ENCODE measurements around the gene GRB10. TPM values are rescaled to one million over a fixed set of nuclear protein-coding genes. Genes with fewer than 3 reads are reported as not detected.

Gene GRB10
- total RNA-seq, 4 donors from 2014 or later: 40.4 to 88.6 (median 61.1) TPM

DNA sequence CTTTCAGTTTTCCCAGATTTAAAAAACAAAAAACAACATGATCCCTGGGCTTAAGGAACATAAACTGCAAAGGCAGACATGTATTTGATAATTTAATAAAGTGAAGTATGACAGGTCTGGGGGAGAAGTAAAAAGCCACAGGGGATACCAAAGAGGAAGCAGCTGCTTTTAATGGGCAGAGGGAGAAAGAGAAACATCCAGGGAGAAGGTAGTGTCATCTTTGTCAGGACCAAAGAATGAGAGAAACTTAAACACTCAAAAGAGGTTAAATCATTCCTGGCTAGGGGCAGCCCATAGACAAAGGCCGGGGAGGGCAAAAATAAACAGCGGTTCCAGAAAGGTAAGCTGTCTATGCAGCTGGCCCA is 94.5 kb downstream of the GRB10 start:
- Histone ChIP-seq H3K27me3 (no peaks in the 10 kb centered on the region), H3K4me3 (no peak overlapping the region), H3K27ac (peak overlapping the region; percentile 47 to 84 (median 70)), H3K36me3 (no peaks in the 10 kb centered on the region), H3K4me1 (peaks cover 39 to 41% of the 10 kb centered on the region in 2 donors), H3K9me3 (no peaks in the 10 kb centered on the region)
- ATAC-seq: no peak
- in situ Hi-C loops (cut with MboI; ENCODE audit: low sequenced_read_pairs in 4 of 4) (loop anchor here in 3 of 4 donors (10.0 to 25.0 kb wide), 3 partner anchors 226 to 483 kb away; partner anchors contain the start of gene FIGNL1 (in 2 of the 3)), intact Hi-C loops (cut with DNase I; ENCODE audit: low total_unique reads) (loop anchor here (5.0 to 10.0 kb wide), 2 partner anchors 104 to 387 kb away; no protein-coding TSS in a partner anchor)
- no peak for DNase-seq
- TF ChIP-seq POLR2A (IDR thresholded peaks at IDR 0.05): no peak
- TF ChIP-seq, protein P1, sequence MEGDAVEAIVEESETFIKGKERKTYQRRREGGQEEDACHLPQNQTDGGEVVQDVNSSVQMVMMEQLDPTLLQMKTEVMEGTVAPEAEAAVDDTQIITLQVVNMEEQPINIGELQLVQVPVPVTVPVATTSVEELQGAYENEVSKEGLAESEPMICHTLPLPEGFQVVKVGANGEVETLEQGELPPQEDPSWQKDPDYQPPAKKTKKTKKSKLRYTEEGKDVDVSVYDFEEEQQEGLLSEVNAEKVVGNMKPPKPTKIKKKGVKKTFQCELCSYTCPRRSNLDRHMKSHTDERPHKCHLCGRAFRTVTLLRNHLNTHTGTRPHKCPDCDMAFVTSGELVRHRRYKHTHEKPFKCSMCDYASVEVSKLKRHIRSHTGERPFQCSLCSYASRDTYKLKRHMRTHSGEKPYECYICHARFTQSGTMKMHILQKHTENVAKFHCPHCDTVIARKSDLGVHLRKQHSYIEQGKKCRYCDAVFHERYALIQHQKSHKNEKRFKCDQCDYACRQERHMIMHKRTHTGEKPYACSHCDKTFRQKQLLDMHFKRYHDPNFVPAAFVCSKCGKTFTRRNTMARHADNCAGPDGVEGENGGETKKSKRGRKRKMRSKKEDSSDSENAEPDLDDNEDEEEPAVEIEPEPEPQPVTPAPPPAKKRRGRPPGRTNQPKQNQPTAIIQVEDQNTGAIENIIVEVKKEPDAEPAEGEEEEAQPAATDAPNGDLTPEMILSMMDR (IDR thresholded peaks at IDR 0.05 in 4 of 5, conservative IDR thresholded peaks at IDR 0.05 in 1 of 5): no peak

DNA sequence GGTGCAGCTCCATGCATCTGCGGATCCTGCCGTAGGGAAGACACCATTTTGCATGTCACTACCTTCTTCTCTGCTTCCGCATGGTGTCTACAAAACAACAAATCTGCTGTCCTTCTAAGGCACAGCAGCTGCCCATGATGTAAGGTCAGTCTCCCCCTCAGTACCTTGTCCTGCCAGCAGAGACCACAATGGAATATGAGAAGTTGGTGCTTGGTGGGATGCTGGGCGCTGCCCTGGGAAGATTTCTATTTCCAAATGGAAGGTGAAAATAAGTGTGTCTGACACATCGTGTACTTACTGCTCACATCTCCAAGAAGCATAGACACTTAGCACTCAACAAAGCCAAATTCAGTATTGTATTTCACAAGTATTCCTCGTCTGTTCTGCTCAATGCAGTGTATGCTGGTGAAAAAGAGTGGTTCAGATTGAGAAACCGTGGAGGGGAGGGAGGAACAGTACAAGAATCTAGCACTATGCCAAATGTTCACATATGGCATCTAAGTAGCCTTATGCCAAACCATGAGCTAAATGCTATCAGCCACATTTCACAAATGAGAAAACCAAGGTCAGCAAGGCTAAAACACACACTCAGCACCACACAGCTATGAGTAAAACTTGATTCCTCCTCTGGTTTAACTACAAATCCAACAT is 95.0 kb downstream of the GRB10 start:
- no peaks in the 10 kb centered on the region for H3K9me3 ChIP-seq
- no peaks in the 10 kb centered on the region for H3K27me3 ChIP-seq
- ATAC-seq (peak; percentile 79 to 85), DNase-seq (no peak)
- no peak for TF ChIP-seq POLR2A (IDR thresholded peaks at IDR 0.05)
- TF ChIP-seq, protein P1 (IDR thresholded peaks at IDR 0.05 in 4 of 5, conservative IDR thresholded peaks at IDR 0.05 in 1 of 5): no peak
- no peaks in the 10 kb centered on the region for H3K36me3 ChIP-seq
- H3K4me1 ChIP-seq: peaks cover 39 to 41% of the 10 kb centered on the region in 2 donors
- intact Hi-C loops (cut with DNase I; ENCODE audit: low total_unique reads): loop anchor here (5.0 to 10.0 kb wide), 2 partner anchors 105 to 387 kb away; no protein-coding TSS in a partner anchor
- in situ Hi-C loops (cut with MboI; ENCODE audit: low sequenced_read_pairs in 4 of 4): loop anchor here in 3 of 4 donors (10.0 to 25.0 kb wide), 3 partner anchors 225 to 483 kb away; partner anchors contain the start of gene FIGNL1 (in 2 of the 3)
- H3K4me3 ChIP-seq: no peak overlapping the region
- peak overlapping the region; percentile 47 to 84 (median 70) for H3K27ac ChIP-seq

DNA sequence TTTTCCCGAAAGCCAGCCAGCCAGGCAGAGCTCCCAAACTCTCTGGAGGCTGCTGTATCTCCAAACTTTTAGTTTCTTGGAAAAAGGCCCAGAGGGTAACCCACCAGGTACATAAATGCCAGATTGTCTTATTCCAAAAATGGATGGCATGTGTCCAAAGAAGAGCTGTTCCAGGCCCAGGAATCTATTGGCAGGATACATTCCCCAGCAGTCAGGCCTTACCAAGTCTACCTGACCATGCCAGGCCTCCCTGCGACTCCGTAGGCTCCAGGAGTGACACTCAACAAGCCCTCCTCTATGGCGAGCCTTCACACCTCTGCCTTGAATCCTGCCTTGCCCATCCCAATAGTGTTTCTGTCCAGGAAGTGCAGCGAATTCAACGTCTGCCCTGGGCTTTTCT is 95.6 kb downstream of the GRB10 start:
- DNase-seq (no peak), ATAC-seq (no peak)
- H3K4me1 ChIP-seq: peaks cover 45 to 47% of the 10 kb centered on the region in 2 donors
- no peaks in the 10 kb centered on the region for H3K27me3 ChIP-seq
- intact Hi-C loops (cut with DNase I; ENCODE audit: low total_unique reads) (loop anchor here (5.0 to 10.0 kb wide), 2 partner anchors 105 to 388 kb away; no protein-coding TSS in a partner anchor), in situ Hi-C loops (cut with MboI; ENCODE audit: low sequenced_read_pairs in 4 of 4) (loop anchor here in 3 of 4 donors (10.0 to 25.0 kb wide), 3 partner anchors 225 to 482 kb away; partner anchors contain the start of gene FIGNL1 (in 2 of the 3))
- H3K36me3 ChIP-seq: no peaks in the 10 kb centered on the region
- TF ChIP-seq, protein P1 (IDR thresholded peaks at IDR 0.05 in 4 of 5, conservative IDR thresholded peaks at IDR 0.05 in 1 of 5): no peak
- no peak for TF ChIP-seq POLR2A (IDR thresholded peaks at IDR 0.05)
- peak overlapping the region in 3 of 4 donors; percentile 66 to 84 (median 75) for H3K27ac ChIP-seq
- no peak overlapping the region for H3K4me3 ChIP-seq
- no peaks in the 10 kb centered on the region for H3K9me3 ChIP-seq

DNA sequence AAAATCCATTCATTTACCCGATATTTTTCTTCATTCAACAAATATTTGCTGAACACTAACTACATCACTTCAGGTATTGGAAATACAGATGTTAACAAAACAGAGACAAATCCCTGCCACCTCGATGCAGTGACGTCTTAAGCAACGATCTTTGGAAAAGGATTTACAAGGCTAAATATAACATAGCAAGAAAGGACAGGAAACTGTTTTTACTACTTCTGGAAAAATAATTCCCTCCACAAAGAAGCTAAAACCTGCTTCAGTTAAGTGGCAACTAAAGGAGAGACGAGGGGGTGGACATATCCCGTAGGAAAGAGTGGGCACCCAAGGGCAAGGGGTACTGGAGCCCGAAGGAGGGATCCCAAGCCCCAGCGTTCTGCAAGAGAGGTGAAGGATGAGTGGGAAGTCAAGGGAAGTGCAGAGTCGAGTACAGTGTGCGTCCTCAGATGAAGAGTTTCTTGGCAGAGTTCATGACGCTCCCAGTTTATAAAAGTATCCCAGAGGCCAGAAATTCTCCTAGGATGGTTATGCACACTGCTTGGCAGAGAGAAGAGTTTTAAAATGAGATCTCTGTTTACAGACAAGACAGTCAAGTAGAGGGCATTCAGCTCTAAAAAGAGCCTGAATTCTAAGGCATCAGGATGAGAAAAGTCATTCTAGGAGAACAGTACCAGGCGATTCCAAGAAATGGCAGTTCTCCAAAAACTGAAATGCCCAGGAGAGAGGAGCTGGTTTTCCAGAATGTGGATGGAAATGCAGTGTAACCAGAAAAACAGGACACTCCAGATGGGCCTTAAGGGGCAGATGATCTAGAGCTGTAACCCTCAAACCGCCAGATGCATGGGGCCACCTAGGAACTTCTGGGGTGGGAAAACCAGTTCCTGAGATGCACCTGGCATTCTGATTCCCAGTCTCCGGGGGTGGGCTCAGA is 97.3 kb downstream of the GRB10 start:
- in situ Hi-C loops (cut with MboI; ENCODE audit: low sequenced_read_pairs in 4 of 4) (loop anchor here in 3 of 4 donors (10.0 to 25.0 kb wide), 3 partner anchors 223 to 481 kb away; partner anchors contain the start of gene FIGNL1 (in 2 of the 3)), intact Hi-C loops (cut with DNase I; ENCODE audit: low total_unique reads) (loop anchor here (5.0 to 10.0 kb wide), 2 partner anchors 107 to 389 kb away; no protein-coding TSS in a partner anchor)
- no peaks in the 10 kb centered on the region for H3K27me3 ChIP-seq
- no peaks in the 10 kb centered on the region for H3K9me3 ChIP-seq
- DNase-seq (no peak), ATAC-seq (peak in 1 of 2 donors; percentile 30)
- peak overlapping the region; percentile 14 to 84 (median 59) for H3K27ac ChIP-seq
- no peak overlapping the region for H3K4me3 ChIP-seq
- H3K4me1 ChIP-seq: peaks cover 53 to 62% of the 10 kb centered on the region in 2 donors
- TF ChIP-seq, protein P1 (IDR thresholded peaks at IDR 0.05 in 4 of 5, conservative IDR thresholded peaks at IDR 0.05 in 1 of 5): no peak
- no peak for TF ChIP-seq POLR2A (IDR thresholded peaks at IDR 0.05)
- H3K36me3 ChIP-seq: no peaks in the 10 kb centered on the region
